ENCODE results near the gene ZSCAN9. TPM values are rescaled to one million over a fixed set of nuclear protein-coding genes. Genes with fewer than 3 reads are reported as not detected.

The ZSCAN9 gene
- total and polyA plus RNA-seq, 2 donors (not counting 3 experiments of a cell fraction or from before 2014, with no cell fraction given) = 11.7 to 18.0 TPM

DNA sequence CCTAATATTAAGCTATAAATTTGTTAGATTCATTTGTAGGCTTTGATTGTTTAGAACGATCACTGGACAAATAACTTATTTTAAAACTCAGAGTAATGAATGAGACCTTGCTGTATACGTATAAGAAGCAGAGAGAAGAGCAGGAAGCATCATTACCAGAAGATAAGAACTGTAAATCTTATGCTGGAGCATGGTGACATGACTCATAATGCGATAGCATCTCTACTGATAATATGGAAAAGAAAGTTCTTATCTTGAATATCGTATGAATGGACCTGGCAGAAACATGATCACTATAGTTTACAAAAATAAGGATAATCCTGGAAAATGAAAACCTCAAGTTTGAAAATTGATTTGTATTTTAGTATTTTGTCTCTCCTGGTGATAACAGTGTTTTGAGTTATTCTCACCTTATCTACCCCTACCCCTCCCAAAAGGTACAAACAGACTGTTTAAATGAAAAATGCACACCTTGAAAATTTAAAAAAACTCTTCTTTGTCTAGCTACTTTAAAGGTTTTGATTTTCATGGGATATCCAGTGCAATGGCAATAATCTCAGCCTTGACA lies 39.8 kb downstream of the ZSCAN9 start:
- ChIA-PET CTCF (interaction anchor here (1.4 to 1.9 kb wide), 4 partner anchors 13 to 91 kb away, joined by 3 to 6 read pairs (median 4); partner anchors contain the start of genes ZKSCAN4 and ZSCAN31), POLR2A (no interaction called here)
- Histone ChIP-seq H3K9ac (replicated peaks; ENCODE audit: extremely low read depth, insufficient read depth, low read length) (no peak overlapping the region), H3K27ac (ENCODE audit: insufficient read depth, low read depth, low read length) (no peak overlapping the region), H3K9me3 (replicated peaks; ENCODE audit: control insufficient read depth, insufficient read depth, low read length) (no peaks in the 10 kb centered on the region), H4K20me1 (replicated peaks; ENCODE audit: control insufficient read depth, extremely low read depth, insufficient read depth, low read length) (no peaks in the 10 kb centered on the region), H3K4me3 (replicated peaks in 1 of 3; ENCODE audit: insufficient read depth in 1 of 3, low read depth in 1 of 3, low read length in 3 of 3) (no peak overlapping the region), H3K9me1 (replicated peaks; ENCODE audit: control insufficient read depth, extremely low read depth, insufficient read depth, low read length) (peaks cover 2% of the 10 kb centered on the region), H3K4me2 (ENCODE audit: insufficient read depth, low read length) (peak overlapping the region; percentile 57), H2AFZ (ENCODE audit: low read depth, low read length) (no peak overlapping the region), H3K27me3 (ENCODE audit: control insufficient read depth in 2 of 2, insufficient read depth in 2 of 2, low read length in 2 of 2) (peaks cover 0 to 8% of the 10 kb centered on the region in 2 experiments), H3K36me3 (ENCODE audit: control insufficient read depth in 2 of 2, extremely low read depth in 1 of 2, insufficient read depth in 2 of 2, low read length in 2 of 2) (no peaks in the 10 kb centered on the region), H3K4me1 (ENCODE audit: control insufficient read depth, extremely low read depth, insufficient read depth, low read length) (peaks cover 35% of the 10 kb centered on the region), H3K79me2 (ENCODE audit: control insufficient read depth, insufficient read depth, low read length) (peaks cover 10% of the 10 kb centered on the region)
- FAIRE-seq = no peak
- no TSS peak for BruUV-seq (replicated peaks)
- DNase-seq (ENCODE audit: low read depth, low spot score) = peak; percentile 16
- dilution Hi-C loops (cut with MboI; ENCODE audit: extremely low pct_ligation_motif_present, low sequenced_read_pairs) = no loop called here
- intact Hi-C loops (cut with micrococcal nuclease) = no loop called here
- TF ChIP-seq EZH2 (IDR thresholded peaks at IDR 0.05; ENCODE audit: borderline replicate concordance, low read depth, low read length, severe bottlenecking) (no peak), GATA2 (IDR thresholded peaks at IDR 0.05; ENCODE audit: insufficient read depth, insufficient read length, low read depth, low read length) (peak; percentile 33)

DNA sequence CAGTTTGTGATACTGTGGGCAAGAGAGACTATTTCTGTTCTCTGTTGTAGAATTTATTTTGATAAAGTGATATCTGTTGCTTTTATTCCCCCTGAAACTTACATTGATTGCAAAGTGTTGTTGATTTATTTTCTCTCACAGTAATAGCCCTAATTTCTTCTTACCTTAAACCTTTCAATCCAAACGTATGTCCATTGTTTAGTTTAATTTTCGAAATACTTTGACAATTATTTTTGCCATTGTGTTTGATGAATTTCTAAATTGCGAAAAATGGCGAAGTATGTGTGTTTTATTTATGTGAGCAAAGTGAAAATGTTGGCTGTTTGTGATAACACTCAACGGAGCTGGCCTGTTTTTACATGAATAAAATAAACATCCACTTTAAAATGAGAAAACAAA lies 41.5 kb downstream of the ZSCAN9 start:
- Histone ChIP-seq H3K9ac (replicated peaks; ENCODE audit: extremely low read depth, insufficient read depth, low read length) (peak overlapping the region; percentile 93), H3K4me3 (replicated peaks in 1 of 3; ENCODE audit: insufficient read depth in 1 of 3, low read depth in 1 of 3, low read length in 3 of 3) (peak overlapping the region; percentile 73 to 96 (median 85)), H3K4me2 (ENCODE audit: insufficient read depth, low read length) (peak overlapping the region; percentile 97), H2AFZ (ENCODE audit: low read depth, low read length) (peak overlapping the region; percentile 74), H4K20me1 (replicated peaks; ENCODE audit: control insufficient read depth, extremely low read depth, insufficient read depth, low read length) (no peaks in the 10 kb centered on the region), H3K27me3 (ENCODE audit: control insufficient read depth in 2 of 2, insufficient read depth in 2 of 2, low read length in 2 of 2) (peaks cover 0 to 3% of the 10 kb centered on the region in 2 experiments), H3K4me1 (ENCODE audit: control insufficient read depth, extremely low read depth, insufficient read depth, low read length) (peaks cover 35% of the 10 kb centered on the region), H3K9me3 (replicated peaks; ENCODE audit: control insufficient read depth, insufficient read depth, low read length) (no peaks in the 10 kb centered on the region), H3K79me2 (ENCODE audit: control insufficient read depth, insufficient read depth, low read length) (peaks cover 12% of the 10 kb centered on the region), H3K9me1 (replicated peaks; ENCODE audit: control insufficient read depth, extremely low read depth, insufficient read depth, low read length) (peaks cover 2% of the 10 kb centered on the region), H3K27ac (ENCODE audit: insufficient read depth, low read depth, low read length) (peak overlapping the region; percentile 71), H3K36me3 (ENCODE audit: control insufficient read depth in 2 of 2, extremely low read depth in 1 of 2, insufficient read depth in 2 of 2, low read length in 2 of 2) (no peaks in the 10 kb centered on the region)
- POLR2A ChIA-PET = interaction anchor here (0.6 to 2.5 kb wide), 13 partner anchors 12 to 1134 kb away, joined by 3 to 13 read pairs (median 5); partner anchors contain the start of genes PGBD1, ZKSCAN4, ZKSCAN8 and ZSCAN31
- CTCF ChIA-PET = interaction anchor here (0.8 to 2.4 kb wide), 7 partner anchors 10 to 132 kb away, joined by 3 to 17 read pairs (median 4); partner anchors contain the start of gene ZKSCAN4
- DNase-seq (ENCODE audit: low read depth, low spot score) (no peak), FAIRE-seq (no peak)
- BruUV-seq (replicated peaks) = no TSS peak
- TF ChIP-seq, protein P1, sequence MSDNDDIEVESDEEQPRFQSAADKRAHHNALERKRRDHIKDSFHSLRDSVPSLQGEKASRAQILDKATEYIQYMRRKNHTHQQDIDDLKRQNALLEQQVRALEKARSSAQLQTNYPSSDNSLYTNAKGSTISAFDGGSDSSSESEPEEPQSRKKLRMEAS (IDR thresholded peaks at IDR 0.05; ENCODE audit: insufficient read depth, insufficient read length) = no peak
- no peak for TF ChIP-seq POLR2A (IDR thresholded peaks at IDR 0.05; ENCODE audit: low read depth, low read length)
- TF ChIP-seq FOS (IDR thresholded peaks at IDR 0.05; ENCODE audit: borderline replicate concordance, insufficient read depth, low read length) = no peak
- no peak for TF ChIP-seq POLR2AphosphoS5 (IDR thresholded peaks at IDR 0.05; ENCODE audit: insufficient read depth, low read depth, low read length)
- no peak for TF ChIP-seq GATA2 (IDR thresholded peaks at IDR 0.05; ENCODE audit: insufficient read depth, insufficient read length, low read depth, low read length)
- TF ChIP-seq, protein P2, sequence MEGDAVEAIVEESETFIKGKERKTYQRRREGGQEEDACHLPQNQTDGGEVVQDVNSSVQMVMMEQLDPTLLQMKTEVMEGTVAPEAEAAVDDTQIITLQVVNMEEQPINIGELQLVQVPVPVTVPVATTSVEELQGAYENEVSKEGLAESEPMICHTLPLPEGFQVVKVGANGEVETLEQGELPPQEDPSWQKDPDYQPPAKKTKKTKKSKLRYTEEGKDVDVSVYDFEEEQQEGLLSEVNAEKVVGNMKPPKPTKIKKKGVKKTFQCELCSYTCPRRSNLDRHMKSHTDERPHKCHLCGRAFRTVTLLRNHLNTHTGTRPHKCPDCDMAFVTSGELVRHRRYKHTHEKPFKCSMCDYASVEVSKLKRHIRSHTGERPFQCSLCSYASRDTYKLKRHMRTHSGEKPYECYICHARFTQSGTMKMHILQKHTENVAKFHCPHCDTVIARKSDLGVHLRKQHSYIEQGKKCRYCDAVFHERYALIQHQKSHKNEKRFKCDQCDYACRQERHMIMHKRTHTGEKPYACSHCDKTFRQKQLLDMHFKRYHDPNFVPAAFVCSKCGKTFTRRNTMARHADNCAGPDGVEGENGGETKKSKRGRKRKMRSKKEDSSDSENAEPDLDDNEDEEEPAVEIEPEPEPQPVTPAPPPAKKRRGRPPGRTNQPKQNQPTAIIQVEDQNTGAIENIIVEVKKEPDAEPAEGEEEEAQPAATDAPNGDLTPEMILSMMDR (IDR thresholded peaks at IDR 0.05; ENCODE audit: extremely low read depth in 1 of 2, insufficient read depth in 1 of 2, low read depth in 1 of 2, low read length in 2 of 2) = no peak
- no peak for TF ChIP-seq MYC (IDR thresholded peaks at IDR 0.05; ENCODE audit: low read depth, low read length)
- TF ChIP-seq EZH2 (IDR thresholded peaks at IDR 0.05; ENCODE audit: borderline replicate concordance, low read depth, low read length, severe bottlenecking) = no peak
- TF ChIP-seq JUN (IDR thresholded peaks at IDR 0.05; ENCODE audit: borderline replicate concordance, insufficient read depth, insufficient read length, low read depth) = no peak
- dilution Hi-C loops (cut with MboI; ENCODE audit: extremely low pct_ligation_motif_present, low sequenced_read_pairs) (no loop called here), intact Hi-C loops (cut with micrococcal nuclease) (loop anchor here (2.0 kb wide), 2 partner anchors 14 to 82 kb away; partner anchors contain the start of genes PGBD1 and ZKSCAN3)
